Measurements from ENCODE around the gene HMGB4.

GRCh38 chr1:33824321-33824720, 39.6 kb upstream of the HMGB4 start:
- TF ChIP-seq EZH2 (optimal IDR thresholded peaks at IDR 0.05; ENCODE audit: low read depth, low read length) (no peak), CTCF (IDR thresholded peaks at IDR 0.05; ENCODE audit: low read length) (no peak)
